Stimulated activated CD8-positive, alpha-beta memory T cell treated with anti-CD3 and anti-CD28 coated beads, Interleukin-12 subunit alpha, Interleukin-12 subunit beta, amount 100 ng/mL, for 1 hour (primary cell): ENCODE measurements around the gene GRIK5.

ENCODE experiments used
- DNase-seq: peaks from one replicate; pipeline ENCODE4 v3.0.0-alpha.2; 2020; ENCODE audit warnings: low read depth

Gene GRIK5

GRCh38 chr19:41956621-41957020, 113.4 kb downstream of the GRIK5 start:
- DNase-seq: no peak

GRCh38 chr19:41955521-41955920, 114.5 kb downstream of the GRIK5 start:
- DNase-seq: no peak

GRCh38 chr19:41951686-41952172, 118.3 kb downstream of the GRIK5 start:
- DNase-seq: peak; percentile 80
